Stimulated activated CD8-positive, alpha-beta memory T cell treated with anti-CD3 and anti-CD28 coated beads, Interleukin-12 subunit alpha, Interleukin-12 subunit beta, amount 100 ng/mL, for 1 hour (primary cell): ENCODE data around the gene OR7E24.
"Not testable (repeated sequence)": the region's sequence is repeated elsewhere in the genome, so short reads cannot be mapped to it uniquely, and the experiment has no call there.

Source experiments
- DNase-seq: peaks from one replicate; pipeline ENCODE4 v3.0.0-alpha.2; 2020; ENCODE audit warnings: low read depth

Gene OR7E24

GRCh38 chr19:9250630-9251029 lies at the start of gene OR7E24:
Gene OR7E24, plus strand, starts transcription at chr19:9250930. Its CDS starts 114 bp downstream, at chr19:9251044.
- no peak for DNase-seq

DNA sequence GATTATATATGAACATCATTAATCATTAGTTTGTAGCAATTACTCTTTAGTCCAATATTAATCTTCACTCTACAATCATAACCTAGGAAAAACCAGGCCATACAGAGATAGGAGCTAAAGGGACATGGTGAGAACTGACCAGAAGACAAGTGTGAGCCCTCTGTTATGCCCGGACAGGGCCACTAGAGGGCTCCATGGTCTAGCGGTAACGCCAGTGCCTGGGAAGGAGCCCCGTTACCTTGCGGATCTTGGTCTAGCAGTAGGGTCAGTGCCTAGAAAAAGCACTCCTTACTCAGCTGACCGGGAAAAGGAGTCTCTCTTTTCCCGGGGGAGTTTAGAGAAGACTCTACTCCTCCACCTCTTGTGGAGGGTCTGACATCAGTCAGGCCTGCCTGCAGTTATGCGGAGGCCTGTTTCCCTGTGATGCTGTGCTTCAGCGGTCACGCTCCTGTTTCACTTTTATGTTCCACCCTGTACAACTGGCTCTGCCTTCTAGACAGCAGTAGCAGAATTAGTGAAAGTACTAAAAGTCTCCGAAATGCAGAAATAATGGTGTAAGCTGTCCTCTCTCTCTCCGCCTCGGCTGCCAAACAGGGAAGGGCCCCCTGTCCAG lies 45.1 kb upstream of the OR7E24 start:
- peak; percentile 46 for DNase-seq

- DNase-seq, result no peak
These were observed 31.2 kb upstream of the OR7E24 start, which contains the start of gene OR7D4 for GRCh38 chr19:9219489-9219888. Gene OR7D4, minus strand, starts transcription at chr19:9219589. Its CDS starts 4,752 bp downstream, at chr19:9214837.

DNA sequence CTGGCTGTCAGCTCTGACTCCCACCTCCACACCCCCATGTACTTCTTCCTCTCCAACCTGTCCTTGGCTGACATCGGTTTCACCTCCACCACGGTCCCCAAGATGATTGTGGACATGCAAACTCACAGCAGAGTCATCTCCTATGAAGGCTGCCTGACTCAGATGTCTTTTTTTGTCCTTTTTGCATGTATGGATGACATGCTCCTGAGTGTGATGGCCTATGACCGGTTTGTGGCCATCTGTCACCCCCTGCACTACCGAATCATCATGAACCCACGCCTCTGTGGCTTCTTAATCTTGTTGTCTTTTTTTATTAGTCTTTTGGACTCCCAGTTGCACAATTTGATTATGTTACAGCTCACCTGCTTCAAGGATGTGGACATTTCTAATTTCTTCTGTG lies 506 bp downstream of the OR7E24 start:
- DNase-seq, result no peak

DNA sequence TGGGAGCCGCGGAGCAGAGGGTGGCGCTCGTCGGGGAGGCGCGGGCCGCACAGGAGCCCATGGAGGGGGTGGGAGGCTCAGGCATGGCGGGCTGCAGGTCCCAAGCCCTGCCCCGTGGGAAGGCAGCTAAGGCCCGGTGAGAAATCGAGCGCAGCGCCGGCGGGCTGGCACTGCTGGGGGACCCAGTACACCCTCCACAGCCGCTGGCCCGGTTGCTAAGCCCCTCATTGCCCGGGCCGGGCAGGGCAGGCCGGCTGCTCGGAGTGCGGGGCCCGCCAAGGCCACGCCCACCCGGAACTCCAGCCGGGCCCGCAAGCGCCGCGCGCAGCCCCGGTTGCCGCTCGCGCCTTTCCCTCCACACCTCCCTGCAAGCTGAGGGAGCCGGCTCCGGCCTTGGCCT lies 32.8 kb downstream of the OR7E24 start:
- not testable (repeated sequence) for DNase-seq

- no peak for DNase-seq
These were observed 38.6 kb downstream of the OR7E24 start for GRCh38 chr19:9289231-9289884.

GRCh38 chr19:9295411-9295849 lies 44.7 kb downstream of the OR7E24 start:
- no peak for DNase-seq

GRCh38 chr19:9296336-9296735 lies 45.6 kb downstream of the OR7E24 start:
- DNase-seq, result no peak
